Measurements from ENCODE around the gene IFT57. TPM values are rescaled to one million over a fixed set of nuclear protein-coding genes. Genes with fewer than 3 reads are reported as not detected.

The IFT57 gene
- total and polyA plus RNA-seq, 2 donors (not counting 1 experiment from before 2014, with no cell fraction given) = 53.6 to 94.4 TPM

GRCh38 chr3:108159105-108159504 lies 63.1 kb downstream of the IFT57 start:
- no peak for ATAC-seq (ENCODE audit: low read depth)
- no peak for DNase-seq
- CTCF ChIA-PET = interaction anchor here (0.6 to 1.1 kb wide), 2 partner anchors 26 to 33 kb away, joined by 3 read pairs; no protein-coding TSS in a partner anchor
- peaks cover 0 to 8% (median 4%) of the 10 kb centered on the region in 3 donors for H3K9me3 ChIP-seq (ENCODE audit: control extremely low read depth in 1 of 3, control insufficient read depth in 2 of 3, insufficient read depth in 1 of 3, low read length in 2 of 3)
- Mint-ChIP-seq H3K4me3 (no peak overlapping the region), H3K27me3 (no peaks in the 10 kb centered on the region), H3K27ac (peak overlapping the region; percentile 32), H3K4me1 (peaks cover 38% of the 10 kb centered on the region), H3K9me3 (ENCODE audit: insufficient read depth) (peaks cover 8% of the 10 kb centered on the region)
- H4K20me1 ChIP-seq (ENCODE audit: control insufficient read depth, insufficient read depth, low read length, poor library complexity, severe bottlenecking) = no peaks in the 10 kb centered on the region
- peaks cover 3 to 10% of the 10 kb centered on the region in 2 donors for H3K4me1 ChIP-seq (ENCODE audit: control insufficient read depth in 2 of 2, insufficient read depth in 2 of 2, low read length in 2 of 2)
- H3K4me3 ChIP-seq (ENCODE audit: control extremely low read depth in 1 of 5, extremely low read depth in 1 of 5, insufficient read depth in 1 of 5, low read depth in 2 of 5, low read length in 4 of 5) = no peak overlapping the region
- no peak overlapping the region for H3K27ac ChIP-seq (ENCODE audit: low read length in 2 of 2)
- H3K4me2 ChIP-seq (replicated peaks; ENCODE audit: low read depth, low read length, poor library complexity, severe bottlenecking) = no peak overlapping the region
- H2AFZ ChIP-seq (ENCODE audit: insufficient read depth, low read depth, low read length, poor library complexity, severe bottlenecking) = no peak overlapping the region
- H3K79me2 ChIP-seq (ENCODE audit: control insufficient read depth, insufficient read depth, low read length) = no peaks in the 10 kb centered on the region
- H3K9ac ChIP-seq (ENCODE audit: low read length) = no peak overlapping the region
- POLR2A ChIA-PET = no interaction called here
- intact Hi-C loops (cut with micrococcal nuclease) = no loop called here
- 100% methylated on average over 4 of the region's 7 CpGs for WGBS (ENCODE audit: insufficient coverage)
- no peaks in the 10 kb centered on the region for H3K27me3 ChIP-seq (replicated peaks in 1 of 4; ENCODE audit: control extremely low read depth in 1 of 4, control insufficient read depth in 3 of 4, insufficient read depth in 4 of 4, low read length in 3 of 4)
- TF ChIP-seq, protein P1, sequence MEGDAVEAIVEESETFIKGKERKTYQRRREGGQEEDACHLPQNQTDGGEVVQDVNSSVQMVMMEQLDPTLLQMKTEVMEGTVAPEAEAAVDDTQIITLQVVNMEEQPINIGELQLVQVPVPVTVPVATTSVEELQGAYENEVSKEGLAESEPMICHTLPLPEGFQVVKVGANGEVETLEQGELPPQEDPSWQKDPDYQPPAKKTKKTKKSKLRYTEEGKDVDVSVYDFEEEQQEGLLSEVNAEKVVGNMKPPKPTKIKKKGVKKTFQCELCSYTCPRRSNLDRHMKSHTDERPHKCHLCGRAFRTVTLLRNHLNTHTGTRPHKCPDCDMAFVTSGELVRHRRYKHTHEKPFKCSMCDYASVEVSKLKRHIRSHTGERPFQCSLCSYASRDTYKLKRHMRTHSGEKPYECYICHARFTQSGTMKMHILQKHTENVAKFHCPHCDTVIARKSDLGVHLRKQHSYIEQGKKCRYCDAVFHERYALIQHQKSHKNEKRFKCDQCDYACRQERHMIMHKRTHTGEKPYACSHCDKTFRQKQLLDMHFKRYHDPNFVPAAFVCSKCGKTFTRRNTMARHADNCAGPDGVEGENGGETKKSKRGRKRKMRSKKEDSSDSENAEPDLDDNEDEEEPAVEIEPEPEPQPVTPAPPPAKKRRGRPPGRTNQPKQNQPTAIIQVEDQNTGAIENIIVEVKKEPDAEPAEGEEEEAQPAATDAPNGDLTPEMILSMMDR (IDR thresholded peaks at IDR 0.05) = no peak
- TF ChIP-seq EZH2 (IDR thresholded peaks at IDR 0.05; ENCODE audit: borderline replicate concordance, insufficient read depth, low read depth, low read length, poor library complexity, severe bottlenecking) = no peak
- H3K36me3 ChIP-seq (replicated peaks in 1 of 2; ENCODE audit: control extremely low read depth in 1 of 2, control insufficient read depth in 1 of 2, extremely low read depth in 1 of 2, insufficient read depth in 2 of 2, low read length in 1 of 2) = peaks cover 0 to 23% of the 10 kb centered on the region in 2 experiments

DNA sequence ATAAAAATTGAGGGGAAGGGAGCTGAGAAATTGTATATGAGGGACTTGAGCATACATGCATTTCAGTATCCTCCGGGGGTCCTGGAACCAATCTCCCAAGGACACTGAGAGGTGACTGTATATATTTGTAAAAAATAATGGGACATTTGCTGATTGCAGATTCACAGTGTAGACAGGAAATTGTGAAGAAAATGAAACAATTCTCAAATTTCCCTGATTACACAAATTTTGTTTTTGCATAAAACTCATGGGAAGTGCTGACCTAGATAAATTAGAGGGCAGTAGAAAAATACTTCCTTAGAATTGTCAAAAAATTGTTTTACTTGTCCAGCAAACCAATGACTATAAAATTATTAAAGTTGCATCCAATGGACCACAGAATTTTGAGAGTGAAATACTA lies 64.0 kb downstream of the IFT57 start:
- DNase-seq (no peak), ATAC-seq (ENCODE audit: low read depth) (no peak)
- Histone ChIP-seq H3K27ac (ENCODE audit: low read length in 2 of 2) (no peak overlapping the region), H3K9ac (ENCODE audit: low read length) (no peak overlapping the region), H3K4me1 (ENCODE audit: control insufficient read depth in 2 of 2, insufficient read depth in 2 of 2, low read length in 2 of 2) (peaks cover 3 to 10% of the 10 kb centered on the region in 2 donors), H3K4me3 (ENCODE audit: control extremely low read depth in 1 of 5, extremely low read depth in 1 of 5, insufficient read depth in 1 of 5, low read depth in 2 of 5, low read length in 4 of 5) (no peak overlapping the region), H3K27me3 (replicated peaks in 1 of 4; ENCODE audit: control extremely low read depth in 1 of 4, control insufficient read depth in 3 of 4, insufficient read depth in 4 of 4, low read length in 3 of 4) (no peaks in the 10 kb centered on the region), H3K4me2 (replicated peaks; ENCODE audit: low read depth, low read length, poor library complexity, severe bottlenecking) (no peak overlapping the region), H4K20me1 (ENCODE audit: control insufficient read depth, insufficient read depth, low read length, poor library complexity, severe bottlenecking) (no peaks in the 10 kb centered on the region), H3K36me3 (replicated peaks in 1 of 2; ENCODE audit: control extremely low read depth in 1 of 2, control insufficient read depth in 1 of 2, extremely low read depth in 1 of 2, insufficient read depth in 2 of 2, low read length in 1 of 2) (peaks cover 0 to 22% of the 10 kb centered on the region in 2 experiments), H2AFZ (ENCODE audit: insufficient read depth, low read depth, low read length, poor library complexity, severe bottlenecking) (no peak overlapping the region), H3K9me3 (ENCODE audit: control extremely low read depth in 1 of 3, control insufficient read depth in 2 of 3, insufficient read depth in 1 of 3, low read length in 2 of 3) (peaks cover 0 to 13% (median 4%) of the 10 kb centered on the region in 3 donors), H3K79me2 (ENCODE audit: control insufficient read depth, insufficient read depth, low read length) (peaks cover 4% of the 10 kb centered on the region)
- no peak overlapping the region for H3K4me3 Mint-ChIP-seq
- intact Hi-C loops (cut with micrococcal nuclease) = no loop called here
- TF ChIP-seq, protein P1 (IDR thresholded peaks at IDR 0.05) = no peak
- no peak for TF ChIP-seq EZH2 (IDR thresholded peaks at IDR 0.05; ENCODE audit: borderline replicate concordance, insufficient read depth, low read depth, low read length, poor library complexity, severe bottlenecking)
- peaks cover 8% of the 10 kb centered on the region for H3K9me3 Mint-ChIP-seq (ENCODE audit: insufficient read depth)
- H3K27ac Mint-ChIP-seq = no peak overlapping the region
- H3K27me3 Mint-ChIP-seq = no peaks in the 10 kb centered on the region
- WGBS (ENCODE audit: insufficient coverage) = no CpG with 5 or more reads among the region's 1 CpG
- POLR2A ChIA-PET = interaction anchor here (0.5 kb wide), 1 partner anchor 826 kb away, joined by 3 read pairs; no protein-coding TSS in a partner anchor
- H3K4me1 Mint-ChIP-seq = peaks cover 35% of the 10 kb centered on the region
- CTCF ChIA-PET = interaction anchor here (1.1 to 1.4 kb wide), 2 partner anchors 25 to 72 kb away, joined by 3 to 6 read pairs; no protein-coding TSS in a partner anchor

All from B cell (primary cell).